Tibial artery (tissue), 4 donors: Measurements from ENCODE around the gene CD46.
A peak's percentile ranks its signal among the peaks of the same experiment; 100 is the strongest.
"Not testable (repeated sequence)": the region's sequence is repeated elsewhere in the genome, so short reads cannot be mapped to it uniquely, and the experiment has no call there.

Experiments used
- DNase-seq, 2 donors: peaks; one replicate each; pipeline ENCODE4 v3.0.0-alpha.2; 2019
- H3K27ac ChIP-seq, 2 donors: fragments of 200-600 bp; sonication (generic) in 1 of 2; 1 replicate in 1 of 2; 2 replicates in 1 of 2; pipeline ENCODE4 v1.5.1; 2018 to 2019; ENCODE audit warnings: mild to moderate bottlenecking in 1 of 2
- H3K27me3 ChIP-seq, 2 donors: fragments of 200-600 bp; sonication (generic) in 1 of 2; one replicate each; pipeline versions ENCODE4 v1.5.1 to v1.6.0; 2016 to 2019
- H3K36me3 ChIP-seq, 3 donors: fragments of 200-600 bp; sonication (generic) in 2 of 3; one replicate each; pipeline ENCODE4 v1.5.1; 2016 to 2019; ENCODE audit warnings: mild to moderate bottlenecking in 2 of 3
- H3K4me1 ChIP-seq, 4 donors: fragments of 200-600 bp; sonication (generic) in 2 of 4; 1 replicate in 3 of 4; 2 replicates in 1 of 4; pipeline ENCODE4 v1.5.1; 2016 to 2019
- H3K4me3 ChIP-seq, 2 donors: fragments of 200-600 bp; sonication (generic) in 1 of 2; 1 replicate in 1 of 2; 2 replicates in 1 of 2; pipeline ENCODE4 v1.5.1; 2018 to 2019; ENCODE audit warnings: mild to moderate bottlenecking in 2 of 2
- H3K9me3 ChIP-seq, 3 donors: fragments of 200-600 bp; sonication (generic) in 1 of 3; one replicate each; pipeline ENCODE4 v1.5.1; 2016 to 2019
- CTCF ChIP-seq, 2 experiments: fragments of 200-600 bp in 1 of 2; fragments of 450-650 bp in 1 of 2; IDR thresholded peaks; one replicate each; pipeline ENCODE4 v1.5.1; 2017 to 2019; ENCODE audit warnings: antibody characterized with exemption in 2 of 2, mild to moderate bottlenecking in 1 of 2, moderate library complexity in 1 of 2
- intact Hi-C: fragments of 100-400 bp; cut with DNase I; formaldehyde crosslinking; loops from one replicate; pipeline ENCODE4 v1.15.0; 2023; ENCODE audit warnings: low total_unique reads

CD46 gene

GRCh38 chr1:207750631-207751305 lies 1.1 kb upstream of the CD46 start:
- intact Hi-C loops: loop anchor here (5.0 kb wide), 1 partner anchor 62 kb away; no protein-coding TSS in a partner anchor
- no peaks in the 10 kb centered on the region for H3K36me3 ChIP-seq
- H3K4me1 ChIP-seq: peaks cover 0 to 56% (median 35%) of the 10 kb centered on the region in 4 donors
- peak overlapping the region; percentile 90 to 92 for H3K27ac ChIP-seq
- TF ChIP-seq CTCF (IDR thresholded peaks at IDR 0.05): no peak
- peak overlapping the region; percentile 83 to 88 for H3K4me3 ChIP-seq
- DNase-seq: no peak
- H3K9me3 ChIP-seq: no peaks in the 10 kb centered on the region
- no peaks in the 10 kb centered on the region for H3K27me3 ChIP-seq

- not testable (repeated sequence) for DNase-seq, H3K27me3 ChIP-seq, H3K9me3 ChIP-seq, H3K36me3 ChIP-seq
- H3K4me3 ChIP-seq: peak overlapping the region; percentile 83 to 88
- H3K4me1 ChIP-seq: peaks cover 0 to 55% (median 37%) of the 10 kb centered on the region in 4 donors
- intact Hi-C loops: loop anchor here (5.0 kb wide), 1 partner anchor 61 kb away; no protein-coding TSS in a partner anchor
- H3K27ac ChIP-seq: peak overlapping the region; percentile 90 to 92
Observed at GRCh38 chr1:207751463-207751789, 428 bp upstream of the CD46 start.

GRCh38 chr1:207752456-207752998 lies 673 bp downstream of the CD46 start:
- Histone ChIP-seq H3K27me3 (no peaks in the 10 kb centered on the region), H3K36me3 (peaks cover 4 to 5% (median 4%) of the 10 kb centered on the region in 3 donors), H3K4me1 (peaks cover 0 to 52% (median 37%) of the 10 kb centered on the region in 4 donors), H3K27ac (peak overlapping the region; percentile 90 to 92), H3K9me3 (no peaks in the 10 kb centered on the region), H3K4me3 (peak overlapping the region; percentile 83 to 88)
- peak; percentile 24 to 71 for DNase-seq
- intact Hi-C loops: loop anchor here (5.0 kb wide), 1 partner anchor 60 kb away; no protein-coding TSS in a partner anchor
- no peak for TF ChIP-seq CTCF (IDR thresholded peaks at IDR 0.05)

- Histone ChIP-seq H3K27ac (no peak overlapping the region), H3K27me3 (no peaks in the 10 kb centered on the region), H3K9me3 (no peaks in the 10 kb centered on the region), H3K36me3 (peaks cover 11 to 15% (median 14%) of the 10 kb centered on the region in 3 donors), H3K4me3 (peak overlapping the region; percentile 83 to 88), H3K4me1 (peaks cover 0 to 52% (median 37%) of the 10 kb centered on the region in 4 donors)
- no peak for TF ChIP-seq CTCF (IDR thresholded peaks at IDR 0.05)
- DNase-seq: no peak
- intact Hi-C loops: loop anchor here (5.0 kb wide), 1 partner anchor 59 kb away; no protein-coding TSS in a partner anchor
Observed at GRCh38 chr1:207753611-207754010, 1.8 kb downstream of the CD46 start.

GRCh38 chr1:207754011-207754410 lies 2.2 kb downstream of the CD46 start:
- H3K9me3 ChIP-seq: no peaks in the 10 kb centered on the region
- TF ChIP-seq CTCF (IDR thresholded peaks at IDR 0.05): no peak
- DNase-seq: no peak
- no peak overlapping the region for H3K4me3 ChIP-seq
- H3K27ac ChIP-seq: no peak overlapping the region
- intact Hi-C loops: loop anchor here (5.0 kb wide), 1 partner anchor 58 kb away; no protein-coding TSS in a partner anchor
- H3K36me3 ChIP-seq: peaks cover 11 to 19% (median 17%) of the 10 kb centered on the region in 3 donors
- H3K27me3 ChIP-seq: no peaks in the 10 kb centered on the region
- H3K4me1 ChIP-seq: peaks cover 0 to 52% (median 37%) of the 10 kb centered on the region in 4 donors
